Right atrium auricular region (tissue), 2 donors: ENCODE data around the gene PRICKLE2. TPM values are rescaled to one million over a fixed set of nuclear protein-coding genes. Genes with fewer than 3 reads are reported as not detected.

Experiments
- DNase-seq: peaks from one replicate; pipeline ENCODE4 v3.0.0-alpha.2; 2019; ENCODE audit warnings: low spot score
- H3K27ac ChIP-seq, 2 donors: fragments of 200-600 bp; sonication (generic); 1 replicate in 1 of 2; 2 replicates in 1 of 2; pipeline ENCODE4 v1.5.1; 2016 to 2019
- H3K27me3 ChIP-seq, 2 donors: fragments of 200-600 bp; sonication (generic); one replicate each; pipeline versions ENCODE4 v1.5.1 to v1.6.0; 2017 to 2019
- H3K36me3 ChIP-seq: fragments of 200-600 bp; sonication (generic); one replicate; pipeline ENCODE4 v1.5.1; 2016
- H3K4me1 ChIP-seq, 2 donors: fragments of 200-600 bp; sonication (generic); one replicate each; pipeline versions ENCODE4 v1.5.1 to v1.6.0; 2017 to 2019
- H3K4me3 ChIP-seq, 2 donors: fragments of 200-600 bp; sonication (generic); 1 replicate in 1 of 2; 2 replicates in 1 of 2; pipeline ENCODE4 v1.5.1; 2017 to 2019; ENCODE audit warnings: mild to moderate bottlenecking in 1 of 2, moderate library complexity in 1 of 2
- H3K9me3 ChIP-seq, 2 donors: fragments of 200-600 bp; sonication (generic); one replicate each; pipeline ENCODE4 v1.5.1; 2019
- total RNA-seq, 2 donors: library from RNA; depleted of rRNA; stranded (reverse); fragments of >200 nt; gene quantifications; one replicate each; pipeline ENCODE4 v1.1.0, GENCODE V29; 2016
- TF ChIP-seq, protein P1 (sequence below), 2 donors: fragments of 200-600 bp; sonication (generic); IDR thresholded peaks; one replicate each; pipeline ENCODE4 v1.5.1; 2019; ENCODE audit warnings: antibody characterized with exemption in 2 of 2

PRICKLE2 gene
- total RNA-seq, 2 donors from 2014 or later: 18.4 to 22.2 TPM

DNA sequence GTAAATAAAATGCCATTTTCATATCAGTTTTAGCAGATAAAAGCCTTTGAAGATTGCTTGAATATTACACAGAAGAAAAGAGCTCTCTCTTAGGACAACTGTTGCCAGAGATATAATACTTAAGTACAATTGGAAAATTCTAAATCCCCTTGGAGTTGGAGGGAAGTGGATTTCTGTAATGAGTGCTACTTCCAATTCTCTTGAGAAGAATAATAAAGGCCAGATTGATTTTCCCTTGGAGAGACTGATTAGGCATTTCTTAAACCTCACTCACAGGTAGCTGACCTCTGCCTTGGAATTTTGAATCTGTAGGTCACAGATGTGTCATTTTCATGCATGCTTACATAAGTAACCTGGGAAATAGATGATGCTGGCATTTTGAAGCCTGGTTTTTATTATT lies 172.1 kb downstream of the PRICKLE2 start:
- DNase-seq: no peak
- no peaks in the 10 kb centered on the region for H3K9me3 ChIP-seq

DNA sequence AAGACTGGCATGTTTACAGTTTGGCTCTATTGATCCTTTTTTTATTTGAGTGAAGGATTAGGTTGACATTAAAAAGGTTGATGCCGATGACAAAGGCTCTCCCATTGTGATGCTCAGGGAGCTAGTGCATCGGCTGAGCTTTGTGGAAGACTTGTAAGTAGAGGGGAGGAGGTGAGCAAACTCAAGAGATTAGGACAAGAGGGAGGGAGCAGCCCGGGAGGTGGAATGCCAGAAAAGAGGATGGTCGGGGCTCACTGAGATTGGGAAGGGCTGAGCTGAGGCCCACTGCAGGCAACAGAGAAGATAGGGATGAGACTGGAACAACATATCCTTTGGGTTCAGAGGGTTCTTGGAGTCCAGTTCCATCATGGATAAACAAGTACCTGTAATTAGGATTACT lies 175.4 kb downstream of the PRICKLE2 start:
- Histone ChIP-seq H3K27me3 (no peaks in the 10 kb centered on the region), H3K4me1 (no peaks in the 10 kb centered on the region), H3K9me3 (no peaks in the 10 kb centered on the region), H3K27ac (no peak overlapping the region), H3K36me3 (no peaks in the 10 kb centered on the region), H3K4me3 (no peak overlapping the region)
- no peak for DNase-seq
- TF ChIP-seq, protein P1, sequence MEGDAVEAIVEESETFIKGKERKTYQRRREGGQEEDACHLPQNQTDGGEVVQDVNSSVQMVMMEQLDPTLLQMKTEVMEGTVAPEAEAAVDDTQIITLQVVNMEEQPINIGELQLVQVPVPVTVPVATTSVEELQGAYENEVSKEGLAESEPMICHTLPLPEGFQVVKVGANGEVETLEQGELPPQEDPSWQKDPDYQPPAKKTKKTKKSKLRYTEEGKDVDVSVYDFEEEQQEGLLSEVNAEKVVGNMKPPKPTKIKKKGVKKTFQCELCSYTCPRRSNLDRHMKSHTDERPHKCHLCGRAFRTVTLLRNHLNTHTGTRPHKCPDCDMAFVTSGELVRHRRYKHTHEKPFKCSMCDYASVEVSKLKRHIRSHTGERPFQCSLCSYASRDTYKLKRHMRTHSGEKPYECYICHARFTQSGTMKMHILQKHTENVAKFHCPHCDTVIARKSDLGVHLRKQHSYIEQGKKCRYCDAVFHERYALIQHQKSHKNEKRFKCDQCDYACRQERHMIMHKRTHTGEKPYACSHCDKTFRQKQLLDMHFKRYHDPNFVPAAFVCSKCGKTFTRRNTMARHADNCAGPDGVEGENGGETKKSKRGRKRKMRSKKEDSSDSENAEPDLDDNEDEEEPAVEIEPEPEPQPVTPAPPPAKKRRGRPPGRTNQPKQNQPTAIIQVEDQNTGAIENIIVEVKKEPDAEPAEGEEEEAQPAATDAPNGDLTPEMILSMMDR (IDR thresholded peaks at IDR 0.05): no peak

More for the DNA sequence above, 172.1 kb downstream of the PRICKLE2 start:
- Histone ChIP-seq H3K27me3 (no peaks in the 10 kb centered on the region), H3K4me3 (no peak overlapping the region), H3K27ac (no peak overlapping the region), H3K4me1 (no peaks in the 10 kb centered on the region), H3K36me3 (no peaks in the 10 kb centered on the region)
- TF ChIP-seq, protein P1 (IDR thresholded peaks at IDR 0.05): no peak

DNA sequence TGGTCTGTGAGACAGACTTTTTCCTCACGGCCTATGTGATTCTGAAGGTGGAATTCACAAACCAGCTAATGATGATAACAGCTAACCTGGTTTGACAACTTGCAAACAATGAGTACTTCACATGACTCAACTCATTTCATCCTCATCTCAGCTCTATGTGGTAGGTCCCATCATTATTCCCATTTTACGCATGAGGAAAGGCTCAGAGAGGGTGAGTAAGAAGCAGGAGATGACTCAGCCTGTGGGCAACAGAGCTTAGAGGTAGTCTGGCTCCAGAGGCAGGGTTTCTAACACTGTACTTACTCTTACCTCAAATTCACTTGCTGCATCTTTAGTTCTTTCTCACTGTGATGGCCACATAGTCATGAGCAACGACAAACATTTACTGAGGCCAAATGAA lies 176.1 kb downstream of the PRICKLE2 start:
- TF ChIP-seq, protein P1 (IDR thresholded peaks at IDR 0.05): no peak
- Histone ChIP-seq H3K4me3 (no peak overlapping the region), H3K9me3 (no peaks in the 10 kb centered on the region)

DNA sequence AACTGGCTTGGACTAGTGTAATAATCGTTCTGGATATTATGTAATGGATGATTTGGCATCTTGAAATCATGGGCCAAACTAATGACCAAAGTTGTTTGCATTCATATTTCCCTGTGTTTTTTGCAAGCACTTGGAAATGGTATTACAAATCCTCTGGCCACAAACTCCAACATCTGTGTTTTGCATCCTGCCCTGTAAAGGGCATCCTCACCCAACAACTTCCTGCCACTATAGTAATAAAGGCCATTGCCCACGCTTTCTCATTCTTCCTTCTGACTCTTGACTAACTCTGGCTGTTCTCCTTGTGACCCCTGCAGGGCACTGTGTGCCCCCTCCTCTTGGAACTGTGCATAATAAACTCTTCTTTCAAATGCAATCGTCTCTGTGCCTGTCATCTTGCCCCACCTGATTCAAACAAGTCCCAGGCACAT lies 176.6 kb downstream of the PRICKLE2 start:
- Histone ChIP-seq H3K27ac (no peak overlapping the region), H3K36me3 (no peaks in the 10 kb centered on the region)

More for the DNA sequence above, 176.1 kb downstream of the PRICKLE2 start:
- Histone ChIP-seq H3K27me3 (no peaks in the 10 kb centered on the region), H3K27ac (no peak overlapping the region), H3K36me3 (no peaks in the 10 kb centered on the region), H3K4me1 (no peaks in the 10 kb centered on the region)
- DNase-seq: no peak

DNA sequence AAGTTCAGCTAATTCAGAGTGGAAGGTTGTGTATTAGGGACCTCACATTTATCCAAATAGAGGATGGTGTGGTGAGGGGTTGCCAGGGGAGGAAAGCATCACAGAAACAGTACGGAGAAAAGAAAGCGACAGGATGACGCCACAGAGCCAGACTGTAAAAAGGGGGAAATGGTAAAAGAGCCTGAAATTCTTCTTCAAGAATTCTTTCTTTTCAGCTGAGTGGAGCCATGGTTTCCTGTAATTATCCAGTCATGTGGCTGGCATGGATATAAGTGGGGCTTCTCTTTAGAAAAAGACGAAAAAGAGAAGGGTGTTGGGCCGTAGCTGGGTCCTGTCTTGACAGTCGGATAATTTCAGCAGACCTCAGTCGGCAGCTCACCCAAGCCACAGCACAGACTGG lies 177.5 kb downstream of the PRICKLE2 start:
- no peak for DNase-seq
- TF ChIP-seq, protein P1 (IDR thresholded peaks at IDR 0.05): no peak
- no peak overlapping the region for H3K4me3 ChIP-seq
- H3K36me3 ChIP-seq: no peaks in the 10 kb centered on the region
- H3K27me3 ChIP-seq: no peaks in the 10 kb centered on the region
- no peaks in the 10 kb centered on the region for H3K4me1 ChIP-seq
- no peaks in the 10 kb centered on the region for H3K9me3 ChIP-seq
- no peak overlapping the region for H3K27ac ChIP-seq

More for the DNA sequence above, 176.6 kb downstream of the PRICKLE2 start:
- TF ChIP-seq, protein P1 (IDR thresholded peaks at IDR 0.05): no peak
- Histone ChIP-seq H3K4me3 (no peak overlapping the region), H3K27me3 (no peaks in the 10 kb centered on the region), H3K4me1 (no peaks in the 10 kb centered on the region), H3K9me3 (no peaks in the 10 kb centered on the region)
- DNase-seq: no peak

DNA sequence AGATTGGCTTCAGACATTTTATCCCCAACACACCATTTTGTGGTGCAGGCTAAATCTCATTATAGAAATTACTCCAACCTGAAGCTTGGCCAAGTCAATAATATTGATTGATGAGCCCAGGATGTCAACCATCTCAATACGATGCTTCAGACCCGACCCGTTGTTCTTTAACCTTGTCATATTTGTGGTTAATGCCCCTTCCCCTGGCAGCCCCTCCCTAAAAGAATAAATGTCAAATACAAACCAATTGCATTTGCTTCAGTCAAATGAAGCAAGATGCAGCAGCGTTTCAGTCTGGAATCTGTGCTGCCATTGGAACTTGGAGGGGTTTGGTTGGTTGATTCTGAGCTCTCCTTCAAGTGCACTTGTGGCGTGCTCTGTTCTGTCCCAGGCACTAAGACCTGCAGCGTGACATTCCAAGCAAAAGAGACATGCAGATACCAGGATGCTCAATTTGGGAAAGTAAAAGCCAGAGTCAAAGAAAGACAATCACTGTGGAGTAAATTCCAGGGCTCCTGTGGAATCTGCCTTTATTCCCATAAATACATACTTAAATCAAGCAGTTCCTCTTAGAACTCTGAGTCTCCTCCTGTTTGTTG lies 178.2 kb downstream of the PRICKLE2 start:
- DNase-seq: no peak
- Histone ChIP-seq H3K36me3 (no peaks in the 10 kb centered on the region), H3K27me3 (no peaks in the 10 kb centered on the region), H3K9me3 (no peaks in the 10 kb centered on the region), H3K4me1 (no peaks in the 10 kb centered on the region), H3K27ac (no peak overlapping the region), H3K4me3 (no peak overlapping the region)
- TF ChIP-seq, protein P1 (IDR thresholded peaks at IDR 0.05): no peak
